B cell (primary cell): ENCODE data around the gene EIF3M.

ENCODE experiments used
- CTCF ChIP-seq: fragments of 200-600 bp; IDR thresholded peaks from one replicate; pipeline ENCODE4 v1.8.0; 2022; ENCODE audit warnings: antibody characterized with exemption, mild to moderate bottlenecking
- EZH2 ChIP-seq: IDR thresholded peaks from 2 replicates; pipeline ENCODE4 v1.6.1; 2012; ENCODE audit warnings: borderline replicate concordance, low read depth, mild to moderate bottlenecking, moderate library complexity, low read length; ENCODE audit not compliant: insufficient read depth, poor library complexity, severe bottlenecking

GRCh38 chr11:32641361-32641760 is 57.7 kb downstream of the EIF3M start:
- TF ChIP-seq CTCF (no peak), EZH2 (no peak)
